HL-60 (cell line): ENCODE data around the gene ATE1.

Experiments
- DNase-seq, 2 experiments: peaks; one replicate each; pipeline ENCODE4 v3.0.0-alpha.2; 2010 to 2020; ENCODE audit warnings: low read depth in 1 of 2, low spot score in 1 of 2
- H3K27ac ChIP-seq: fragments of 250-450 bp; sonication (Bioruptor Pico); replicated peaks from 2 replicates; pipeline ENCODE4 v1.5.1; 2020; ENCODE audit warnings: mild to moderate bottlenecking, moderate library complexity
- H3K27me3 ChIP-seq: fragments of 250-450 bp; sonication (Bioruptor Pico); 2 replicates; pipeline ENCODE4 v1.5.1; 2021; ENCODE audit warnings: mild to moderate bottlenecking, moderate library complexity; ENCODE audit not compliant: insufficient read depth, poor library complexity, severe bottlenecking
- H3K4me3 ChIP-seq: replicated peaks from 2 replicates; pipeline ENCODE4 v1.5.1; 2011; ENCODE audit warnings: mild to moderate bottlenecking, control low read depth, low read length; ENCODE audit not compliant: insufficient read depth
- CTCF ChIP-seq: IDR thresholded peaks from one replicate; pipeline ENCODE4 v1.5.1; 2011; ENCODE audit warnings: low read length, control low read depth, inconsistent platforms; ENCODE audit not compliant: insufficient read depth
- GABPA ChIP-seq: IDR thresholded peaks from 2 replicates; pipeline ENCODE4 v1.6.1; 2012; ENCODE audit warnings: low read depth
- POLR2AphosphoS5 ChIP-seq: IDR thresholded peaks from 2 replicates; pipeline ENCODE4 v1.6.1; 2012; ENCODE audit warnings: low read depth
- SPI1 ChIP-seq: IDR thresholded peaks from 2 replicates; pipeline ENCODE4 v1.6.1; 2012; ENCODE audit warnings: low read depth, mild to moderate bottlenecking, borderline replicate concordance
- TF ChIP-seq, protein P1 (sequence below): IDR thresholded peaks from 2 replicates; pipeline ENCODE4 v1.6.1; 2012; ENCODE audit warnings: low read depth; ENCODE audit not compliant: insufficient replicate concordance

Gene ATE1

DNA sequence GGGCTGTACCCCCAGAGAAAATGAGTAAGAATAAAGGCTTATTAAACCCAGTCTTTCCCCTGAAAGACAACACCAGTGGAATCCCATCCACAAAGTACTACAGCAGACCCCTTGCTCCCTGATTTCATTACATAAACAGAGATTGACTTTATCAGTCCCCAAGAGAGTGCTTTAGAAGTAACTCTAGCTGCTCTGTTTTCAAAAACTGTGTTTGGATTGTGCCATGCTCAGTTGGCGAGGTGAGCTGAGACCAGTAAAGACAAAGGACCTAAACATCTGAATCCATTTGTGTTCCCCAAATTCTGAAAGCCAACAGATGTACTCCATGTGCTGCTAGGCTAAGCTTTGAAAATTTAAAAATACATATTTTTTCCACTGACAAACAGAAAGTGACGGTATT is 127.0 kb downstream of the ATE1 start:
- Histone ChIP-seq H3K27me3 (no peaks in the 10 kb centered on the region), H3K27ac (no peak overlapping the region), H3K4me3 (no peak overlapping the region)
- TF ChIP-seq GABPA: no peak
- no peak for TF ChIP-seq SPI1
- TF ChIP-seq CTCF: no peak
- TF ChIP-seq, protein P1, sequence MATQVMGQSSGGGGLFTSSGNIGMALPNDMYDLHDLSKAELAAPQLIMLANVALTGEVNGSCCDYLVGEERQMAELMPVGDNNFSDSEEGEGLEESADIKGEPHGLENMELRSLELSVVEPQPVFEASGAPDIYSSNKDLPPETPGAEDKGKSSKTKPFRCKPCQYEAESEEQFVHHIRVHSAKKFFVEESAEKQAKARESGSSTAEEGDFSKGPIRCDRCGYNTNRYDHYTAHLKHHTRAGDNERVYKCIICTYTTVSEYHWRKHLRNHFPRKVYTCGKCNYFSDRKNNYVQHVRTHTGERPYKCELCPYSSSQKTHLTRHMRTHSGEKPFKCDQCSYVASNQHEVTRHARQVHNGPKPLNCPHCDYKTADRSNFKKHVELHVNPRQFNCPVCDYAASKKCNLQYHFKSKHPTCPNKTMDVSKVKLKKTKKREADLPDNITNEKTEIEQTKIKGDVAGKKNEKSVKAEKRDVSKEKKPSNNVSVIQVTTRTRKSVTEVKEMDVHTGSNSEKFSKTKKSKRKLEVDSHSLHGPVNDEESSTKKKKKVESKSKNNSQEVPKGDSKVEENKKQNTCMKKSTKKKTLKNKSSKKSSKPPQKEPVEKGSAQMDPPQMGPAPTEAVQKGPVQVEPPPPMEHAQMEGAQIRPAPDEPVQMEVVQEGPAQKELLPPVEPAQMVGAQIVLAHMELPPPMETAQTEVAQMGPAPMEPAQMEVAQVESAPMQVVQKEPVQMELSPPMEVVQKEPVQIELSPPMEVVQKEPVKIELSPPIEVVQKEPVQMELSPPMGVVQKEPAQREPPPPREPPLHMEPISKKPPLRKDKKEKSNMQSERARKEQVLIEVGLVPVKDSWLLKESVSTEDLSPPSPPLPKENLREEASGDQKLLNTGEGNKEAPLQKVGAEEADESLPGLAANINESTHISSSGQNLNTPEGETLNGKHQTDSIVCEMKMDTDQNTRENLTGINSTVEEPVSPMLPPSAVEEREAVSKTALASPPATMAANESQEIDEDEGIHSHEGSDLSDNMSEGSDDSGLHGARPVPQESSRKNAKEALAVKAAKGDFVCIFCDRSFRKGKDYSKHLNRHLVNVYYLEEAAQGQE: no peak
- no peak for TF ChIP-seq POLR2AphosphoS5
- no peak for DNase-seq

DNA sequence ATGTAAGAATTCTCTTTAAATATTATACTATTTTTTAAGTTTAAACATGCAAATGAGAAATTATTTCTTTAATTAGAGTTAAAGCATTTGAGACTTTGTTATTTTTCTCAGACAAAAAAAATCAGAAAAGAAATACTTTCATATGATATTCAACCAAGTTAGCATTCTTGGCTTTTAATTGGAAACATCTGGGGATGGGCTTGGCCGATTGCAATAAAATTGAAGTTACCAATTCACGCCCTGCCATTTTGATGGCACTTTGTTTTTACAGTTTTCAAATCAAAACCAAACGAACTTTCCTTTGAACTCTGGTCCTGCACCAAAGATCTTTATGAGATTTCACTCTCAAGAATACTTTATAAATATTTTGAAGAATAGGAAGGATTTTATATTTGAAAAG is 127.7 kb downstream of the ATE1 start:
- TF ChIP-seq SPI1: no peak
- no peak for TF ChIP-seq POLR2AphosphoS5
- TF ChIP-seq, protein P1: no peak
- no peak for TF ChIP-seq CTCF
- TF ChIP-seq GABPA: no peak
- Histone ChIP-seq H3K27ac (no peak overlapping the region), H3K27me3 (no peaks in the 10 kb centered on the region), H3K4me3 (no peak overlapping the region)
- no peak for DNase-seq

DNA sequence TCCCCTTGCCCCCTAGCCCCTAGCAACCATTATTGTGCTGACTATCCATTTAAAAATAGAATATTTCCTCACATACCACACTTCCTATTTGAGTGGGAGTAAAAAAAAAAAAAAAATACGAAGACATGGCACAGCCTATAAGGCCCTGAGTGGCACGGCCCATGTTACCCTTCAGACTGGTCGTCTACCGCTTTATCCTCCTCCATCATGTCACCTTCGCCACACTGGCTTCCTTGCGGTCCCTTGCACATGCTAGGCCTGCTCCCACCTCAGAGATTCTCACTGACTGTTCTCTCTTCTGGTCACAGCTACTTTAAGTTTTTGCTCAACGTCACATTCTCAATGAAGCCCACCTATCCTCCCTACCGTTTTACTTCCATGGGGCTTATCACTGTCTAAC is 130.3 kb downstream of the ATE1 start:
- Histone ChIP-seq H3K4me3 (no peak overlapping the region), H3K27ac (no peak overlapping the region), H3K27me3 (no peaks in the 10 kb centered on the region)
- DNase-seq: no peak
- TF ChIP-seq GABPA (no peak), POLR2AphosphoS5 (no peak)
- TF ChIP-seq, protein P1: no peak

- no peak for DNase-seq
Observed at GRCh38 chr10:121796342-121796741, 131.5 kb downstream of the ATE1 start.

More at GRCh38 chr10:121796342-121796741, 131.5 kb downstream of the ATE1 start:
- no peaks in the 10 kb centered on the region for H3K27me3 ChIP-seq
- TF ChIP-seq, protein P1: no peak
- TF ChIP-seq POLR2AphosphoS5 (no peak), GABPA (no peak), CTCF (no peak), SPI1 (no peak)
- no peak overlapping the region for H3K4me3 ChIP-seq
- H3K27ac ChIP-seq: no peak overlapping the region
